ENCODE results near the gene GNG14. TPM values are rescaled to one million over a fixed set of nuclear protein-coding genes. Genes with fewer than 3 reads are reported as not detected.

GNG14 gene
- total and polyA plus RNA-seq, 2 of the 13 experiments (the other 11 are each of a cell fraction or from before 2014, with no cell fraction given): not detected

DNA sequence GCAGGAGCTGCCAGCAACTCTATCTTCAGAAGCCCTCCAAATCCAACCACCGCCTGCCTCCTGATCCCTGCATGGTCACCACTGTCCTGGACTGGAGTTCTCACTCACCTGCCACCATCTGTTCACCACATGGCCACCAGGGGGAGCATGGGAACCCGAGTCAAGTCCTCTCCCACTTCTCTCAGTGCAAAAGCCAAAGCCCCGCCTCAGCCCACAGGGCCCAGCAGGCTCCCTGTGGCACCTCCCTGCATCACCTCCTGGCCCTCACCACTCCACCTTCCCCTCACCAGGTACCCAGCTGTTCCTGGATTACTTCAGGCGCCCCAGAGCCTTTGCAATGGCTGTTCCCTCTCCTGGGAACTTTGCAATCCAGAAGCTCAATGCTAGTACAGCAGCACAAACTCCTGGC lies 11.4 kb upstream of the GNG14 start:
- Histone ChIP-seq H3K9me3 (ENCODE audit: low read length) (no peaks in the 10 kb centered on the region), H3K4me1 (ENCODE audit: insufficient read depth, low read length) (peaks cover 16% of the 10 kb centered on the region), H3K27ac (ENCODE audit: extremely low read length, insufficient read depth, low read length) (no peak overlapping the region), H2AFZ (ENCODE audit: low read length) (no peak overlapping the region), H4K20me1 (ENCODE audit: insufficient read depth, low read length) (peaks cover 2% of the 10 kb centered on the region; the same call in 1 of the 2 replicates), H3K9ac (ENCODE audit: insufficient read depth, low read depth, low read length) (no peak overlapping the region), H3K36me3 (replicated peaks in 1 of 2; ENCODE audit: control insufficient read depth in 1 of 2, insufficient read depth in 2 of 2, low read length in 2 of 2) (peaks cover 36 to 63% of the 10 kb centered on the region in 2 experiments), H3K27me3 (ENCODE audit: control insufficient read depth in 1 of 2, insufficient read depth in 2 of 2, low read length in 2 of 2) (no peaks in the 10 kb centered on the region; a peak in 1 of 5 replicates), H3K4me3 (replicated peaks in 1 of 3; ENCODE audit: insufficient read depth in 1 of 3, low read depth in 2 of 3, low read length in 3 of 3) (no peak overlapping the region), H3K4me2 (ENCODE audit: low read depth, low read length) (no peak overlapping the region), H3K79me2 (ENCODE audit: insufficient read depth, low read length) (peaks cover 5% of the 10 kb centered on the region)
- peak; percentile 77 for DNase-seq (ENCODE audit: low spot score)
- intact Hi-C loops (cut with micrococcal nuclease; ENCODE audit: unreplicated experiment) (no loop called here), in situ Hi-C loops (cut with HindIII; ENCODE audit: extremely low pct_ligation_motif_present, low pct_unique_long_range_greater_than_20kb) (no loop called here)
- peak; percentile 83 for FAIRE-seq
- peak; percentile 79 for ATAC-seq
- ChIA-PET POLR2A (interaction anchor here (0.9 to 1.2 kb wide), 3 partner anchors 10 to 66 kb away, joined by 3 to 7 read pairs (median 3); partner anchors contain the start of genes GET3, MAN2B1, WDR83 and ZNF490), CTCF (ENCODE audit: low intra/inter-chr PET ratio, low total read pairs) (interaction anchor here (0.8 to 1.1 kb wide), 2 partner anchors 112 to 115 kb away, joined by 3 read pairs; partner anchors contain the start of gene JUNB)
- no TSS peak for BruUV-seq (replicated peaks)
- WGBS (ENCODE audit: low lambda C conversion rate): 42% methylated on average over 2 of the region's 4 CpGs
- peak in 1 of 2 experiments; percentile 9; a peak in 1 of 4 replicates for TF ChIP-seq POLR2A (IDR thresholded peaks at IDR 0.05; ENCODE audit: insufficient read depth in 1 of 2, low read depth in 2 of 2, low read length in 2 of 2)
- TF ChIP-seq, protein P1, sequence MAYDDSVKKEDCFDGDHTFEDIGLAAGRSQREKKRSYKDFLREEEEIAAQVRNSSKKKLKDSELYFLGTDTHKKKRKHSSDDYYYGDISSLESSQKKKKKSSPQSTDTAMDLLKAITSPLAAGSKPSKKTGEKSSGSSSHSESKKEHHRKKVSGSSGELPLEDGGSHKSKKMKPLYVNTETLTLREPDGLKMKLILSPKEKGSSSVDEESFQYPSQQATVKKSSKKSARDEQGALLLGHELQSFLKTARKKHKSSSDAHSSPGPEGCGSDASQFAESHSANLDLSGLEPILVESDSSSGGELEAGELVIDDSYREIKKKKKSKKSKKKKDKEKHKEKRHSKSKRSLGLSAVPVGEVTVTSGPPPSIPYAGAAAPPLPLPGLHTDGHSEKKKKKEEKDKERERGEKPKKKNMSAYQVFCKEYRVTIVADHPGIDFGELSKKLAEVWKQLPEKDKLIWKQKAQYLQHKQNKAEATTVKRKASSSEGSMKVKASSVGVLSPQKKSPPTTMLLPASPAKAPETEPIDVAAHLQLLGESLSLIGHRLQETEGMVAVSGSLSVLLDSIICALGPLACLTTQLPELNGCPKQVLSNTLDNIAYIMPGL (CRISPR knock-in tag; IDR thresholded peaks at IDR 0.05; ENCODE audit: borderline replicate concordance in 1 of 2, low read depth in 1 of 2): peak in 1 of 2 experiments; percentile 45; a peak in 1 of 4 replicates
- peak; percentile 82 for TF ChIP-seq XRCC5 (optimal IDR thresholded peaks at IDR 0.05; ENCODE audit: low read length)
- TF ChIP-seq YY1 (IDR thresholded peaks at IDR 0.05; ENCODE audit: insufficient read depth, insufficient replicate concordance, low read depth, low read length): peak; percentile 13
- peak; percentile 59 for TF ChIP-seq SMC3 (IDR thresholded peaks at IDR 0.05; ENCODE audit: low read length)
- TF ChIP-seq ZNF782 (CRISPR knock-in tag; IDR thresholded peaks at IDR 0.05; ENCODE audit: borderline replicate concordance): no peak
- TF ChIP-seq, protein P2, sequence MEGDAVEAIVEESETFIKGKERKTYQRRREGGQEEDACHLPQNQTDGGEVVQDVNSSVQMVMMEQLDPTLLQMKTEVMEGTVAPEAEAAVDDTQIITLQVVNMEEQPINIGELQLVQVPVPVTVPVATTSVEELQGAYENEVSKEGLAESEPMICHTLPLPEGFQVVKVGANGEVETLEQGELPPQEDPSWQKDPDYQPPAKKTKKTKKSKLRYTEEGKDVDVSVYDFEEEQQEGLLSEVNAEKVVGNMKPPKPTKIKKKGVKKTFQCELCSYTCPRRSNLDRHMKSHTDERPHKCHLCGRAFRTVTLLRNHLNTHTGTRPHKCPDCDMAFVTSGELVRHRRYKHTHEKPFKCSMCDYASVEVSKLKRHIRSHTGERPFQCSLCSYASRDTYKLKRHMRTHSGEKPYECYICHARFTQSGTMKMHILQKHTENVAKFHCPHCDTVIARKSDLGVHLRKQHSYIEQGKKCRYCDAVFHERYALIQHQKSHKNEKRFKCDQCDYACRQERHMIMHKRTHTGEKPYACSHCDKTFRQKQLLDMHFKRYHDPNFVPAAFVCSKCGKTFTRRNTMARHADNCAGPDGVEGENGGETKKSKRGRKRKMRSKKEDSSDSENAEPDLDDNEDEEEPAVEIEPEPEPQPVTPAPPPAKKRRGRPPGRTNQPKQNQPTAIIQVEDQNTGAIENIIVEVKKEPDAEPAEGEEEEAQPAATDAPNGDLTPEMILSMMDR (CRISPR knock-in tag; IDR thresholded peaks at IDR 0.05): peak; percentile 87
- TF ChIP-seq, protein P3, sequence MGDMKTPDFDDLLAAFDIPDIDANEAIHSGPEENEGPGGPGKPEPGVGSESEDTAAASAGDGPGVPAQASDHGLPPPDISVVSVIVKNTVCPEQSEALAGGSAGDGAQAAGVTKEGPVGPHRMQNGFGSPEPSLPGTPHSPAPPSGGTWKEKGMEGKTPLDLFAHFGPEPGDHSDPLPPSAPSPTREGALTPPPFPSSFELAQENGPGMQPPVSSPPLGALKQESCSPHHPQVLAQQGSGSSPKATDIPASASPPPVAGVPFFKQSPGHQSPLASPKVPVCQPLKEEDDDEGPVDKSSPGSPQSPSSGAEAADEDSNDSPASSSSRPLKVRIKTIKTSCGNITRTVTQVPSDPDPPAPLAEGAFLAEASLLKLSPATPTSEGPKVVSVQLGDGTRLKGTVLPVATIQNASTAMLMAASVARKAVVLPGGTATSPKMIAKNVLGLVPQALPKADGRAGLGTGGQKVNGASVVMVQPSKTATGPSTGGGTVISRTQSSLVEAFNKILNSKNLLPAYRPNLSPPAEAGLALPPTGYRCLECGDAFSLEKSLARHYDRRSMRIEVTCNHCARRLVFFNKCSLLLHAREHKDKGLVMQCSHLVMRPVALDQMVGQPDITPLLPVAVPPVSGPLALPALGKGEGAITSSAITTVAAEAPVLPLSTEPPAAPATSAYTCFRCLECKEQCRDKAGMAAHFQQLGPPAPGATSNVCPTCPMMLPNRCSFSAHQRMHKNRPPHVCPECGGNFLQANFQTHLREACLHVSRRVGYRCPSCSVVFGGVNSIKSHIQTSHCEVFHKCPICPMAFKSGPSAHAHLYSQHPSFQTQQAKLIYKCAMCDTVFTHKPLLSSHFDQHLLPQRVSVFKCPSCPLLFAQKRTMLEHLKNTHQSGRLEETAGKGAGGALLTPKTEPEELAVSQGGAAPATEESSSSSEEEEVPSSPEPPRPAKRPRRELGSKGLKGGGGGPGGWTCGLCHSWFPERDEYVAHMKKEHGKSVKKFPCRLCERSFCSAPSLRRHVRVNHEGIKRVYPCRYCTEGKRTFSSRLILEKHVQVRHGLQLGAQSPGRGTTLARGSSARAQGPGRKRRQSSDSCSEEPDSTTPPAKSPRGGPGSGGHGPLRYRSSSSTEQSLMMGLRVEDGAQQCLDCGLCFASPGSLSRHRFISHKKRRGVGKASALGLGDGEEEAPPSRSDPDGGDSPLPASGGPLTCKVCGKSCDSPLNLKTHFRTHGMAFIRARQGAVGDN (CRISPR knock-in tag; IDR thresholded peaks at IDR 0.05): peak; percentile 38; the same call in 1 of the 2 replicates
- TF ChIP-seq SAP130 (CRISPR knock-in tag; IDR thresholded peaks at IDR 0.05; ENCODE audit: low read depth): peak; percentile 42; the same call in 1 of the 2 replicates
- TF ChIP-seq, protein P4, sequence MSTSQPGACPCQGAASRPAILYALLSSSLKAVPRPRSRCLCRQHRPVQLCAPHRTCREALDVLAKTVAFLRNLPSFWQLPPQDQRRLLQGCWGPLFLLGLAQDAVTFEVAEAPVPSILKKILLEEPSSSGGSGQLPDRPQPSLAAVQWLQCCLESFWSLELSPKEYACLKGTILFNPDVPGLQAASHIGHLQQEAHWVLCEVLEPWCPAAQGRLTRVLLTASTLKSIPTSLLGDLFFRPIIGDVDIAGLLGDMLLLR (CRISPR knock-in tag; IDR thresholded peaks at IDR 0.05): no peak
- TF ChIP-seq, protein P5, sequence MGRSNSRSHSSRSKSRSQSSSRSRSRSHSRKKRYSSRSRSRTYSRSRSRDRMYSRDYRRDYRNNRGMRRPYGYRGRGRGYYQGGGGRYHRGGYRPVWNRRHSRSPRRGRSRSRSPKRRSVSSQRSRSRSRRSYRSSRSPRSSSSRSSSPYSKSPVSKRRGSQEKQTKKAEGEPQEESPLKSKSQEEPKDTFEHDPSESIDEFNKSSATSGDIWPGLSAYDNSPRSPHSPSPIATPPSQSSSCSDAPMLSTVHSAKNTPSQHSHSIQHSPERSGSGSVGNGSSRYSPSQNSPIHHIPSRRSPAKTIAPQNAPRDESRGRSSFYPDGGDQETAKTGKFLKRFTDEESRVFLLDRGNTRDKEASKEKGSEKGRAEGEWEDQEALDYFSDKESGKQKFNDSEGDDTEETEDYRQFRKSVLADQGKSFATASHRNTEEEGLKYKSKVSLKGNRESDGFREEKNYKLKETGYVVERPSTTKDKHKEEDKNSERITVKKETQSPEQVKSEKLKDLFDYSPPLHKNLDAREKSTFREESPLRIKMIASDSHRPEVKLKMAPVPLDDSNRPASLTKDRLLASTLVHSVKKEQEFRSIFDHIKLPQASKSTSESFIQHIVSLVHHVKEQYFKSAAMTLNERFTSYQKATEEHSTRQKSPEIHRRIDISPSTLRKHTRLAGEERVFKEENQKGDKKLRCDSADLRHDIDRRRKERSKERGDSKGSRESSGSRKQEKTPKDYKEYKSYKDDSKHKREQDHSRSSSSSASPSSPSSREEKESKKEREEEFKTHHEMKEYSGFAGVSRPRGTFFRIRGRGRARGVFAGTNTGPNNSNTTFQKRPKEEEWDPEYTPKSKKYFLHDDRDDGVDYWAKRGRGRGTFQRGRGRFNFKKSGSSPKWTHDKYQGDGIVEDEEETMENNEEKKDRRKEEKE (IDR thresholded peaks at IDR 0.05): no peak
